GM18498 (cell line): ENCODE measurements around the gene RNPEPL1.

Source experiments
- ATAC-seq: cut with Tn5 transposase; IDR thresholded peaks from one replicate; pipeline ENCODE4 v1.9.1; 2021; ENCODE audit warnings: mild to moderate bottlenecking, moderate library complexity; ENCODE audit not compliant: unreplicated experiment

Gene RNPEPL1

DNA sequence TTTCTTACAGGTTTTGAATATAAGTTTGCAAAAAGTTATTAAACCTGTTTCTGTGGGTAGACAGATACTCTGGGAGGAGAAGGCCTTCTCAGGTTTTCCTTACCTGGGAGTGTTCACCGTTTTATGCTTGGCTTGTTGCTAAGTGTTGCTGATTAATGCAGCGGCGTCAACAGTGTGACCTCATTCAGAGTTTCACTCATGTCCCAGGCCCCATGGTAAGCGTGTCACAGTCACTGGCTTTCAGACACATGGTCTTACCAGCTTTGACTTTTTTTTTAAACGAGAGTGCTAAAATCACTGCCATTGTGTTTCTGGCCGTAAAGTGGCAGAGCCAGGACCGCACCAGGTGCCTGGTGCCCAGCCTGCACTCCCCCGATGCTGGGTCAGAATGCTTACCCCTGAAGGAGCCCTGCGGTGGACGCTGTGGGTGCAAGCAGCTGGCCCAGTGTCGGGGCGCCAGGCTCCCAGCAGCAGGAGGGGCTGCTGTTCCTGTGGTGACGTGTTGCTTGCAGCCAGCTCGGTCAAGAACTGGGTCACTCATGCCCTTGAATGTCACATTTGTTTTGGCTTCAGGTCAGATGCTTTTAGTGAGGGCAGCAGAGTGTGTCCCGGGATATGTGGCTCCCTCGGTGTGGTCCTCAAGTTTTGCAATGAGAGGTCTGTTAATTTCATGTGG, 21.7 kb downstream of the RNPEPL1 start:
- no peak for ATAC-seq

DNA sequence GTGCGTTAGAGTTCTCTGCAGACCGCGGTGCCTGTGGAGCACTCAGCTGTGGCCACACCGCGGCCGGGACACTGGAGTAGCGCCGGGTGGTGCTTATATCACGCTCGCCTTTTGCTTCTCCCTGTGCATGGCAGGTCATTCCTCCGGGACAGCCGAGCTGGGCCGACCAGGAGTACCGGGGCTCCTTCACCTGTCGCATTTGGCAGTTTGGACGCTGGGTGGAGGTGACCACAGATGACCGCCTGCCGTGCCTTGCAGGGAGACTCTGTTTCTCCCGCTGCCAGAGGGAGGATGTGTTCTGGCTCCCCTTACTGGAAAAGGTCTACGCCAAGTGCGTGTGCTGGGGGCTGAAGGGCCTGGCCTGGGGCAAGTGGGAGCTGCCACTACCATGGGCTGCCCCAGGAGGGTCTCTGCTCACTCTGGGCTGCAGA, 22.4 kb downstream of the RNPEPL1 start:
- ATAC-seq: no peak

DNA sequence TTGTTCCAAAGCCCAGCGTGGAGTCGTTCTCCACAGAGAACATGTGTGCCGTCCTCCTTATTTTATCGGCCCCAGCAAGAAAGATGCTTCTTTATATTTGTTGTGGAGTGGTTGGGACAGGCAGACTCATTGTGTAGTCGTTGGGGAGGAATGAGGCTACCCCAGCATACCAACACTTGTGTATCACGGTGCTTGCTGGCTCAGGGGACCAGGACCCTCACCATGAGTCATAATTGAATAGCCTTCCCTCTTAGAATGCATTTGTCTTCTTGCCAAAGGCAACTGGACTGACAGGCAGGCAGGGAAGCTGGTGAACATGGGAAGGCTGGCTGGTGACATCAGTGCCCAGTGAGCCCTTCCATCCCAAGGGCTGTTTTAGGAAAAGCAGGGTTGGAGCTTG, 22.9 kb downstream of the RNPEPL1 start:
- no peak for ATAC-seq

DNA sequence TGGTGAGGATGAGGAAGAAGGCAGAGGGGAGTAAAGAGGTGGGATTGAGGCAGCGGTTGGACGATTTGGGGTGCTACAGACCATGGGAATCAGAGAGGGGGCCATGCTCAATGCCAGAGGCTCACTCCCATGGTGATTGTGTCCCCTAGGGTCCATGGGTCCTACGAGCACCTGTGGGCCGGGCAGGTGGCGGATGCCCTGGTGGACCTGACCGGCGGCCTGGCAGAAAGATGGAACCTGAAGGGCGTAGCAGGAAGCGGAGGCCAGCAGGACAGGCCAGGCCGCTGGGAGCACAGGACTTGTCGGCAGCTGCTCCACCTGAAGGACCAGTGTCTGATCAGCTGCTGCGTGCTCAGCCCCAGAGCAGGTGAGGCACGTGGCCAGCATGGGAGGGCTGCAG, 23.5 kb downstream of the RNPEPL1 start:
- no peak for ATAC-seq

DNA sequence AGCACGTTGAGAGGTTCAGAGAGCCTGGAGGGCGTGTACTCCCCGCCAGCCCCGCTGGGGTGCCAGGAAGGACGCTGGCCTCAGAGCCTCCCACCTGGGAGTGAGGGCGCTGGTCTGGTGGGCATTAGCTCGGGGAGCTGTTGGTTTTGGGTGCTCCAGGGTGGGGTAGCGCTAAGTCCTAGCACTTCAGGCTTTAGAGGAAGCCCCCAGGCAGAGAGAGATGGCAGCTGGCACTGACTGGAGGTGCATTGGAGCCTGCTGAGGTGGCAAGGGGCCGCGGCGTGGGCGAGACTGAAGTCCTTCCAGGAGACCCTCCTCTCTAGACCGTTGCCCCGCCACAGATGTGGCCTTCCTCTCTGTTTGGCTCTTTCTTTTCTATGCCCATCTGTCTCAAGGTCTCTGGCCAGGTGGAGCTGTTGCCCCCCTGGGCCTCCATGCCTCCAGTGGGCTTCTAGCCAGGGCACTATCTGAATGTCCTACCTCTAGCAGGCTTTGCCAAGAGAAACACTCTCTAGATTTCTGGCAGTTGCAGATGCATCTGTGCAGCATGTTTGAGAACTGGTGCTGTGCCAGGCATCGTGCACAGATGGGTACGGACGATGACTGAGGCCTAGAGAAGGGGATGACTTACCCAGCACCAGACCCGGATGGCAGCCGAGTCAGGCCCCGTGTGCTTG, 24.9 kb downstream of the RNPEPL1 start:
- no peak for ATAC-seq

DNA sequence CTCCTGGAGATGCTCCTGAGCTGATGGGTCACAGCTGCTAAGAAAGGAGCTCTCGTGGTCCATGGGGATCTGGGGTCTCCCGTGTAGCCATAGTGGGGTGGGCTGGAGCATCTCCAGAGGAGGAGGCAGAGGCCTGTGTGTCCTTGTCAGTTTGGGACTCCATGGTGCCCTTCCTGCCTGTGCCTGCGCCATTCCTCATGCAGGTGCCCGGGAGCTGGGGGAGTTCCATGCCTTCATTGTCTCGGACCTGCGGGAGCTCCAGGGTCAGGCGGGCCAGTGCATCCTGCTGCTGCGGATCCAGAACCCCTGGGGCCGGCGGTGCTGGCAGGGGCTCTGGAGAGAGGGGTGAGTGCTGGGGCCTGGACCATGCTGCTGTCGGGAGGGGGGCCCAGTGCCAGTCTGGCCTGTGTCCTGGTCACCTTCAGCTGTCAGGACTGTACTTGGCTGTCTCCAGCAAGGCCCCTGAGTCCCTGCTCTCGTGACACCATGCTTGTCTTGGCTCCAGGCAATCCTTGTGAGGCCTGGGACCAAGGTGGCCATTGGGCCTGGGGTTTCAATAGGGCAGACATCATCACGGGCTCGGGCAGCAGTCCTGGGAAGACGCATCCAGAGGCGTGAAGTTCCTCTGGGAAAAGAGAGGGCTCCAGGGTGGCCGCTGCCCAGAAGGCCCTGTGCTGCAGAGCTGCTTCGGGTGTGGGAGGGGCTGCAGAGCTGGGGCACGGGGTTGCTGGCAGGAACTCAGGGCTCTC, 25.6 kb downstream of the RNPEPL1 start:
- ATAC-seq: no peak

DNA sequence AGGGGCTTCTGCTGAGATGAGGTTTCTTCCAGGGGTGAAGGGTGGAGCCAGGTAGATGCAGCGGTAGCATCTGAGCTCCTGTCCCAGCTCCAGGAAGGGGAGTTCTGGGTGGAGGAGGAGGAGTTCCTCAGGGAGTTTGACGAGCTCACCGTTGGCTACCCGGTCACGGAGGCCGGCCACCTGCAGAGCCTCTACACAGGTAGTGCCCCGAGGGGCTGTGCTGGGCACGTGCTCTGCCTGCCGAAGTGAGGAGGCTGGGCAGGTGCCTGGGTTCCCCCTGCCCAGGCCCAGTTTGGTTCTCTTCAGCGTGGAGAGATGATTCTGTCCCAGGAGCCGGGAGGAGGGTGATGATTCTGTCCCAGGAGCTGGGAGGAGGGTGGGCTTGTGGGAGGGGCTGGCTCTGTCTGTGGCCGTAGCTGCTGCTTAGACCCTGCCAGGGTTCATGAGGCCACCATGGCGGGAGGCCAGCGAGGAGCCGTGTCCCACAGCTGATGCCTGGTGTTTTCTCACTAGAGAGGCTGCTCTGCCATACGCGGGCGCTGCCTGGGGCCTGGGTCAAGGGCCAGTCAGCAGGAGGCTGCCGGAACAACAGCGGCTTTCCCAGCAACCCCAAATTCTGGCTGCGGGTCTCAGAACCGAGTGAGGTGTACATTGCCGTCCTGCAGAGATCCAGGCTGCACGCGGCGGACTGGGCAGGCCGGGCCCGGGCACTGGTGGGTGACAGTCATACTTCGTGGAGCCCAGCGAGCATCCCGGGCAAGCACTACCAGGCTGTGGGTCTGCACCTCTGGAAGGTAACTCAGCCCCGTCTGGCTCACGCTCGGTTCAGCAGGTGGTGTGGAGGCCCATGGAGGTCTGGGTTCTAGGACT, 26.5 kb downstream of the RNPEPL1 start:
- ATAC-seq: no peak

DNA sequence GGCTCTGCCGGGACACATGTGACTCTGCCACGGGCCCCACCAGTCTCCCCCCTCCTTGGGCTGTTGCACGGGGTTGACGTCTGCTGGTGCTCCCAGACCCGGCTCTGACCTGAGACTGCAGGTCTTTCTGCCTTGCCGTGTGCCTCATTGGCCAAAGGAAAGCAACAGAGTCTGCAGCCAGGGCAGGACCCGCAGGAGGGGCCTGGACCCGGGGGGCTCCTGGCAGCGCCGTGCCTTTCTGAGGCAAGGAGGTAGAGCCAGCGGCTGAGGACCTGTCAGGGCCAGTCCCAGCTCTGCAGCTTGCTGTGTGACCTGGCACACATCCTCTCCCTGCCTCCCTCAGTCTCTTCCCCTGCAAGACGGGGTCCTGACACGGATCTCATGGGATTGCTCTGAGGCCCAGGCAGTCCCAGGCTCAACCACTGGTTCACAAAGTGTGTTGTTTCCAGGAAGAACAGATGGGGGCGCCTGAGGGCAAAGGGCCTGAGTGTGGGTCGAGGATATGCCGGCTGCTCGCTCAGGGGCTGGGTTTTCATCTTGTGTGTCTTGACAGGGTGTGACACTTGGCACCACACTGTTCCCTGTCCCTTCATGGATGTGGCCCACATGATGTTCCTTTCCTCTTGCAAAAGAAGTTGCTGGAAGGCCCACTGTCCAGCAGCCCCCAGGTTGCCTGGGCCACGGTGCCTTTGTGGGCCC, 27.2 kb downstream of the RNPEPL1 start:
- no peak for ATAC-seq

DNA sequence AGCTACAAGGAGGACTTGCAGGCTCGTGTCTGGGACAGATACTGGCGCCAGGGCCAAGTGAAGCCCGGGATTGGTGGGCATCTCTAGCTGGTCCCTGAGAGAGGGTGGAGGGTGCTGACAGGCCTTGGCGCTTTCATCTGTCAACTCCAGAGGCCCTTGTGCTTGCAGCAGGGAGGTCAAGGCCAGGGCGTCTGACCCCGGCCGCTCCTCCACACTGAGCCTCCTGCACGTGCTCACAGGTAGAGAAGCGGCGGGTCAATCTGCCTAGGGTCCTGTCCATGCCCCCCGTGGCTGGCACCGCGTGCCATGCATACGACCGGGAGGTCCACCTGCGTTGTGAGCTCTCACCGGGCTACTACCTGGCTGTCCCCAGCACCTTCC, 27.8 kb downstream of the RNPEPL1 start:
- ATAC-seq: no peak

DNA sequence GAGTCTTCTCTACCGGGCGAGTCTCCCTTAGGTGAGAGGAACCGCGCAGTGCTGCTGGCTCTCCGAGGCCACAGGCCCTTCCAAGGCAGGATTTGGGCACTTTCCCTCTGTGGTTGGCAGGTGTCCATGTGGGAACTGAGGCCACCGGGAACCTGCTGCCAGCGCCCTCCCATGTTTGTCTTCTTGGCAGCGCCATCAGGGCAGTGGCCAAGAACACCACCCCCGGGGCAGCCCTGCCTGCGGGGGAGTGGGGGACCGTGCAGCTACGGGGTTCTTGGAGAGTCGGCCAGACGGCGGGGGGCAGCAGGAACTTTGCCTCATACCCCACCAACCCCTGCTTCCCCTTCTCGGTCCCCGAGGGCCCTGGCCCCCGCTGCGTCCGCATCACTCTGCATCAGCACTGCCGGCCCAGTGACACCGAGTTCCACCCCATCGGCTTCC, 28.2 kb downstream of the RNPEPL1 start:
- no peak for ATAC-seq

DNA sequence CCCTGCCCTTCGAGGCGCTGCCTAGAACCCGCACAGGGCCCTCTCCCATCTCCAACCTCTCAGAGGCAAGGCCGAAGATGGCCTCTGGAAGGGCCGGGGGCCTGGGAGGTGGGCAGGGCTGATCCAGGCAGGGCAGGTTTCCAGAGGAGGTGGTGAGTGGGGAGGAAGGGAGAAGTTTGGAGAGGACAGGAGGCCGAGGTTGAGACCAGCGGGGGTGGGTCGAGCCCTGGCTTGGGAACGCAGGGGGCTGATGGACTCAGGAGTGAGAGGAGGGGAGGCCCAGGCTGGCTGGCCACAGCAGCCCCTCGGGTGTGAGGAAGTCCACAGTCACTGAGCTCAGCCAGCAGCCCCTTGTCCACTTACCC, 28.8 kb downstream of the RNPEPL1 start:
- no peak for ATAC-seq

DNA sequence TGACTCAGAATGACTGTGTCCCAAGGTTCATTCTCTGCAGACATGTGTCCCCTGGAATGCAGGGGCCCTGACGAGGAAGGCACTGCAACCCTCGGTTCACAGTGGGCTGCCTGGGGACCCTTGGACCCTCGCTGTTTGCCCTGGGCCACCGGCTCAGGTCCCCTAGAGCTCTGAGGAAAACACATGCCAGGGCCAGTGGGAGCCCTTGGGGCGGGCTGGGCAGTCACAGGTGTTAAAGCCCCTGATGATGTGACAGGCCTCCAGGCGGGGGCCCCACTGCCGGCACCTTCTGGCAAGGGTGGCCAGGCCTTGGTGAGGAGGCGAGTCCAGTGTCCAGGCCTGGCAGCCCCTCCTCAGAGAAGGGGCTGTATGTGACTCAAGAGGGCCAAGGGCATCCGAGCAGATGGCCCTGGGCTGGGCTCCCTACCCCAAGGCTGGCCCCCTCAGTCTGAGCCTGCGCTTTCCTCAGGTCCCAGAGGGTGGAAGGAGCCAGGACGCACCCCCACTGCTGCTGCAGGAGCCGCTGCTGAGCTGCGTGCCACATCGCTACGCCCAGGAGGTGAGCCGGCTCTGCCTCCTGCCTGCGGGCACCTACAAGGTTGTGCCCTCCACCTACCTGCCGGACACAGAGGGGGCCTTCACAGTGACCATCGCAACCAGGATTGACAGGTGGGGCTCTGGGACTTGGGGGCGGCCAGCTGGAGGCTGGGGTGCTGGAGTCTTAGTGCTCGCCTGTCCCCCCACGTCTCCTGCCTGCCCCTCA, 29.3 kb downstream of the RNPEPL1 start:
- no peak for ATAC-seq

DNA sequence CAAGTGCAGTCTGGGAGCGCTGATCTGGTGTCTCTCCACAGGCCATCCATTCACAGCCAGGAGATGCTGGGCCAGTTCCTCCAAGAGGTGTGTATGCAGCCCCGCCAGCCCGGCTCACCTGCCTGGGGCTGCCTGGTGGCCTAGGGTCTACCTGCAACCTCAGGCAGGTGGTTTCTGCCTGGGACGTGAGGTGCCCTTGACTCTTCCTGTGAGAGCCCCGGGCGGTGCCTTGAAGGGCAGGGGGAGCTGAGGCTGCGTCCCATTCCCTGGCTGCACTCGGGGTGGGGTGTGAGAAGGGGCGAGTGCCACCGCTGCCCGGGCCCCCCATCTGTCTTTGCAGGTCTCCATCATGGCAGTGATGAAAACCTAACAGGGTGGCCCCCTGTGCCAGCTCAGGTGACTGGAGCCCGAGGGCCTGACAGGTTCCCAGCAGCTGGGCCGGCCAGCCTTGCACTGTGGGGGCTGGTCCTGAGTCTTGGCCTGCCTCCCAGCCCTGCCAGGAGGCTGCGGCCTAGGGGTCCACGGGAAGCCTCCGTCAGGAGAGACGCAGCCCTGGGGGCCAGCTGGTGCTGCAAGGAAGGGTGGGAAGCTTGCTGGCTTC, 30.1 kb downstream of the RNPEPL1 start:
- ATAC-seq: no peak

DNA sequence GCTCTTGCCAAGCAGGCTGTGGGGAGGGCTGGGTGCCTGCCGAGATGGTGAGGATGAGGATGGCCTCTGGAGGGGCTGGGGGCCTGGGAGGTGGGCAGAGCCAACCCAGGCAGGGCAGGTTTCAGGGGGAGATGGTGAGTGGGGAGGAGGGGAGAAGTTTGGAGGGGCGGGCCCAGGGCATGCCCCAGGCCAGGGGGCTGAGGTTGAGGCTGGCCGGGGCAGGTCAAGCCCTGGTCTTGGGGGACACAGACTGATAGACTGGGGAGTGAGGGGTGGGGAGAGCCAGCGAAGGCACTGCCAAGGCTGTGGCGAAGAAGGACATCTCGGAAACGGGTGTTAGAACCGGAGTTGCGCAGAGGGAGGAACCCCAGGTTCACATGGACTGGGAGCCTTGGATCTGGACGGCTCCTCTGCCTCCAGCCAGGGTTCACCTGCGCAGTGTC, 30.9 kb downstream of the RNPEPL1 start:
- no peak for ATAC-seq

DNA sequence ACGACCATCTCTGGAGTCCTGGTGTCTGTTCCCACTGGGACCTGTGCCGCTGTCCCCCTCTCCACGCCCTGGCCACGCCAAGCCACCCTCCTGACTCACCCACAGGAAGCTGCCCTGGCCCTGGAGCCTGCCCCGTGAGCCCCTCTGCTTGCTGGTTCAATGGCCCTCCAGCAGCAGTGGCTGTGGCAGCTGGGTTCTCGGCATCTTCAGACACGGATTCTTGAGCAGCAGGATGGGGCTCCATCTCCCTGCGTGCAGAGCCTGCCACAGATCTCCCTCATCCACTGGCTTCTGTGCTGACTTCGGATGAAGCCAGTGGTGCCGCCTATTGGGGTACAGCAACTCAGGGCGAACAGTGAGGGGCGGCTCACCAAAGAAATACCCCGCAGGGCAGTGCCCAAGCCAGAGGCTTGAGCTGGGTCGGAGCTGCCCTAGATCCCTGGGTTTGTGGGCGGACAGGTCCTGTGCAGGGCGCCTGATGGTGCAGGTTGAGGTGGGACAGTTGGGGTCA, 32.2 kb downstream of the RNPEPL1 start:
- no peak for ATAC-seq

DNA sequence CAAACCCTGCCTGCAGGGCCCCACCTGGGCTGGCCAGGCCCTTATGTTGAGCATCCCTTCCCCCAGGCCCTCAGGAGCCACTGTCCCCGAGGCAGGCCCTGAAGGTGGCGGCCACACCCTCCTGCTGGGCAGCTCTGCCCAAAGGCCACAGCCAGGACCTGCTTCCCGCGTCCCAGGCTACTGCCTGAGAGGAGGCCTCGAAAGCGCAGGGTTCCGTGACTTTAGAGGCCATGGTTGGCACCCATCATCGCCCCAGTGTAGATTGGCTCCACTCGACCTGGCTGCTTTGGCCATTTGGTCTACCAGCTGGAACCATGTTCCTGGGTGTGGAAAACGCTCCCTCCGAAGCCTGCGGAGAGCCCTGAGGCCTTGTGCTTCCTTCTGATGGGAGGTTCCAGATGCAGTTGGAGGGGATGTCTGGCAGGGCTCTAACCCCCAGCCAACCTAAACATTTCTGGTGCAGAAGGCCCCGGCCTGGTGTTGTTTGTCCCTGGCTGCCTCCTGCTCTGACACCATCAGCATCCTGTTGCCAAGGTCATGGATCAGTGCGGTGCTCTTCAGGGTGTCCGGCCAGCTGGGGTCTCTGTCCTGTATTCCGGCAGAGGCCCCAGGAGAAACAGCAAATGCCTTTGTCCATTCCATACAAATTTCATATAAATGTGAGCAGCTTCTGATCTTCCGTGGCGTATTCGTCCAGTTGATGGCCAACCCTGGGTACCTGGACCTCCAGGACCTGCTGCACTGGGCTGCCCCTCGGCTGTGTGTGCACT, 33.0 kb downstream of the RNPEPL1 start:
- ATAC-seq: no peak

DNA sequence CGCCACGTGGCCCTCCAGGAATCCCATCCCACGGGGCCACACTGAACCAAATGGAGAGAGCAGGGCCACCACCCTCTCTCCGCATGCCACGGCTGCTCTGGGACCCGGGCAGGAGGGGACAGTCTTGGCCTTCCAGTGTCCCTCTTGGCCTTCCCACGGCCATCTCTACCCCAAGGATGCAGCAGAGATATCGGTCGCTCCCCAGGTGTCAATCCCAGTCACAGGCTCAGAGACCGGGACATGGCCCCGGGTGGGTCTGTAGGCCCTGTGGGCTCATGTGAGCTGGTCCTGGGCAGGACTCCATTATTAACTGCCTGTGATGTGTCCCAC, 33.5 kb downstream of the RNPEPL1 start:
- ATAC-seq: no peak

DNA sequence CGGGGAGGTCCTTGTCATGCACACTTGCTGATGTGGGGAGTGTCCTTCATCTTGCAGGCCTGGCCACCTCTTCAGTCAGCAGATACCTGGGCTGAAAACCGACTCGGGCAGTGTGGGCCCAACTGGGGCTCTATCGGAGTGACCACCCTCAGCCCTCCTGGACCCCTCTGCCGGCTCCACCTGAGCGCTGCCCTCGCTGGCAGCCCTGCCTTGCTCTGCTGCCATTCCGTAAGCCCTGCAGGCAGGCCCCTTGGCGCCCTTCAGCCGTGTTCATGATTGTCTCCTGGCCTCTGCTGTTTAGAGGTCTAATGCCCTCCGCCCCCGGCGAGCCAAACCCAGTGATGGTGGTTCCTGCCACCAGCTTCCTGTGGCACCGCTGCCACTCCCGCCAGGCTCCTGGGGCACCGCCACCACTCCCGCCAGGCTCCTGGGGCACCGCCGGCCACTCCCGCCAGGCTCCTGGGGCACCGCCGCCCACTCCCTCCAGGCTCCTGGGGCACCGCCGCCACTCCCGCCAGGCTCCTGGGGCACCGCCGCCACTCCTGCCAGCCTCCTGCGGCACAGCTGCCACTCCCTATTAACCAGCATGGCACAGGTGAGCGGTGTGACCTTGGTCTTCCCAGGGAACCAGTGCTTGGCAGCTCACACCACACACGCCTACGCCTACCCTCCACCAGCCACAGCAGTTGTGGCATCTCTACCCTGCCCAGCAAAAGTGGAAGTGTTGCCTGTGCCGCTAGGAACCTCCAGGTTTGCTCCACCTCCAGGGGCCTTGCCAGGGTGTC, 34.2 kb downstream of the RNPEPL1 start:
- ATAC-seq: no peak
